Cardiac septum (tissue), 1 donor: ENCODE data around the gene CPHXL. TPM values are rescaled to one million over a fixed set of nuclear protein-coding genes. Genes with fewer than 3 reads are reported as not detected.

Experiments used
- DNase-seq: peaks from one replicate; pipeline ENCODE4 v3.0.0-alpha.2; 2020; ENCODE audit warnings: low spot score
- intact Hi-C: fragments of 100-400 bp; cut with DNase I; formaldehyde crosslinking; loops from one replicate; pipeline ENCODE4 v1.14.0; 2022
- long read RNA-seq: library from polyadenylated mRNA; unstranded; transcript quantifications from one replicate; pipeline ENCODE4 v2.0.0, GENCODE V29; 2021
- total RNA-seq: library from RNA; stranded (reverse); fragmentation: NEBNext Ultra II Directional; extraction: Animal tissue kit (Norgen Biotek cat#: 25700); gene quantifications from one replicate; pipeline ENCODE4 v1.2.1, GENCODE V29; 2021
- donor health status: DM: no; HTN: no; CAD: no.

Gene CPHXL
- total RNA-seq, result not detected
- long read RNA-seq, result 0 reads

DNA sequence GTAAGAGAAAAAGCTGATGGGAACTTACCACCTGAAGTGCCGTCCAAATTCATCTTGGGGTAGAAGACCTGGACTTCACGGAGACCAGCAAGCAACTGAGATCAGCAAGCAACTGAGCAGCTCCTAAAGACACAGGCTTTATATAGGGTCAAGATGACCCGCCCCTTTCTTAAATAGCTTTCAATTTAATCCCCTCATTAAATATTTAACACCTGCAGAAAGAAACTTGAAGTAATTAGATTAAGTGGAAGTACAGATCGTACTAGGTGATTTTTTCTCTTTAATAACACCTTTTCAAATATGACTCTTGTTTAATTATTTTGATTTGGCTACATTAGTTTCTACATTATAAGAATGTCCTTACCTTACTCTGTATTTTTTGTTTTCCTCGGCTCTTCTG lies at the start of gene CPHXL:
CPHXL (minus strand) TSS at position 101 of the 400 bp plus-strand sequence; CDS start at position 53, 48 bp downstream.
- DNase-seq, result no peak
- intact Hi-C loops, result no loop called here

DNA sequence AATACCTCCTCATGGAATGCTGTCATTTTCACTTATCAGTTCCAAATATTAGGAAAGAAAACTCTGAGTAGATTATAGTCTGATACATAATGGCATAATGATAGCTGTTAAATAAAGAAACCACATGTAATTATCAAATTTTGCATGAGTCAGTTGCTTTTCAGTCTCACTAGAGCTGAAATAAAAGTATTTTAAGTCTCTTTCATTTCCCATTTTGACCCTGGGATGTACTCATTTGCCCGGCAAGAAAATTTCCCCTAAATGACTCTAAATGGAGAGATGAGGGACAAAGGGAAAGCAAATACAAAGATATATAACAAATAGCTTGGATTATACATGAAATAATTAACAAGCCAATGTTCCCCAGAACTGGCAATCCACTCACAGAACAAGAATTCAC lies 47.9 kb upstream of the CPHXL start:
- DNase-seq, result no peak

DNA sequence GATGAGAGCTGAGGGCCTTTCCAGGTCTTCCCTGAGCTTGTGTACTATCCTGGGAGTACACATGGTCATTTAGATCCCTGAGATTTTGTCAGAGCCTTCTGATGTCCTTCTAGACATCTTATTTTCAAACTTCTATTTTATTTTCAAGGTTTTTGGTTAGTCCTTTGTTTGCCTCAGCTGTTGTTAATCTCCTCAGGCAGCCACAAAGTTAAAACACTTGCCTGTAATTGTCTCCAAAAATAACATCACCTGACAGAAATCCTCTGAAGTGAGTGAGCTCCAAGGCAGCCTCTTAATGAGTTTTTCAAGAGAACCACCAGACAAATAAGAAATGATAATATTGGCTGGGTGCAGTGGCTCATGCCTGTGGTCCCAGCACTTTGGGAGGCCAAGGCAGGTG lies 43.8 kb upstream of the CPHXL start:
- intact Hi-C loops, result no loop called here
- no peak for DNase-seq

More for the DNA sequence above, 47.9 kb upstream of the CPHXL start:
- intact Hi-C loops, result no loop called here

DNA sequence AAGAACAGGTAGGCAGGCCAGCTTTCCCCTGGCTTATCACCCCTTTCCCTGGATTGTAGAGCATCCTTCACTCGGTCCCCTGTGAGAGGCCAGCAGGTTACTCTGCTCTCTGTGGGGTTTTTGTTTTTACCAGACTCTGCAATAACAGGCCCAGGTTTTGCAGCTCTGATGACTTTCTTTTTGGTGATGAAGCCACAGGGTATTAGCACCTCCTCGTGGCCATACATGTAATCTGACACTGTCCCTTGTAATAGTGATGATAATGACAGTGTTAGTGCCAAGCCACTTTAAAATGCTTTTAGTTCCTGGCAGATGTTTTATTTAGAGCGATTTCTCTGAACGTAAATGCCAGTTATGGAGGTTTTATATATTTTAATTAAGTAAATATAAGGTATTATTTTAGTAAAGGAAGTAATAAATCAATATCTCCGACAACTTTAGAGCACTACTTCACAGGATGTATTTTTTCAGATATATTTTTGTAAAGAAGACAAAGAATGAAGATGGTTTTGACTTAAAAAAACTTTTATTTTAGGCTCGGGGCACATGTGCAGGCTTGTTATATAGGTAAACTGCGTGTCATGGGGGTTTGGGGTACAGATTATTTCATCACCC lies 38.0 kb upstream of the CPHXL start:
- no peak for DNase-seq

DNA sequence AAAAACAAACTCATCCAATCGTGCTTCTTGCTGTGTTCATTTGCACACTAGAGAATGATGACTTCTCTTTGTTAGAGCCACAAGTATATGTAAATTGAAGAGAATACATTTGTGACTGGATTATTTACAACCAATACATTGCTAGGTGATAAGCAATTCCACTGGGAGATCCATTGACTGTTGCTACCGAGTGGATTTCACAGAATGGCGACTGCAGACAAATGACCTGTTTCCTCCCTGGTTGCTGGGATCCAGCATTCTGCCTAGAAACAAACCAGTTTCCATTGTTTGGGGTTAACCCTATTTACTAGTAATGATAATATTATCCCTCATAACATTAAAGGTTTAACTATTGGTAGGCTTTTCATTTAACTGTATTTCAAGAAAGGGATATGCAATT lies 36.9 kb upstream of the CPHXL start:
- intact Hi-C loops, result loop anchor here (5.0 to 10.0 kb wide), 3 partner anchors 116 to 568 kb away; partner anchors contain the start of genes KARS1 and TERF2IP
- DNase-seq, result no peak

More for the DNA sequence above, 38.0 kb upstream of the CPHXL start:
- intact Hi-C loops, result loop anchor here (5.0 to 10.0 kb wide), 3 partner anchors 117 to 569 kb away; partner anchors contain the start of genes KARS1 and TERF2IP

DNA sequence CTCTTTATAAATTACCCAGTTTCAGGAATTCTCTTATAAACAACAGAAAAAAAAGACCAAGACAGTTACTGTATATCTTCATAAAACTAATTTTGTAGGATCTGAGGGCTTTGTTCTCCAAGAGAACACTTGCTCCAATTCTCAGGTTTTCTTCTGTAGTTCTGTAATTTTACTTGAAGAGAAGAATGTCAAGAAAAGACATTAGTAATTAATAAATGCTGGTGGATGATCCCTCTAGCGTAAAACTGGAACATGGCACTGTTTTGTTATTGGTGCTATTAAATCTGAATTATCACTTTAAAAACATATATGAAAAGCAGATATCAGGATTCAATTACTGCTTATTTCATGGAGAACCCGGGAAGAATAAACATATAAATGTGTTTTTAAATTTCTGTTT lies 36.5 kb upstream of the CPHXL start:
- no peak for DNase-seq
- intact Hi-C loops, result loop anchor here (5.0 to 10.0 kb wide), 3 partner anchors 115 to 568 kb away; partner anchors contain the start of genes KARS1 and TERF2IP

DNA sequence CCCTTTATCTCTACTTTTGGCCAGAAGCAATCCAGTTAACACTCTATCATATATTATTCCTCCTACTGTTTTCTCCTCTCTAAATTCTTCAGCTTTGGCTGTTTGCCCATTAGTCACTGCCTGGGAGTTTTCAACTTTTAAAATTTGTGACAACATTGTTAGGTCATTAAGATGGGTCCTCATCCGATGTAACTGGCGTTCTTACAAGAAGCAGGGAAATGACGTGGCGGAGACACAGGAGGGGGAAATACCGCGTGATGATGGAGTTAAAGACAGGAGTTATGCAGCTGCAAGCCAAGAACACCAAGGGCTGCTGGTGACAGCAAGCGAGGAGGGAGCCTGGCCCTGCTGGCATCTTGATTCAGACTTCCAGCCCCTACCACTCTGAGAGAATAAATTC lies 34.8 kb upstream of the CPHXL start:
- no peak for DNase-seq
- intact Hi-C loops, result loop anchor here (5.0 to 10.0 kb wide), 3 partner anchors 114 to 566 kb away; partner anchors contain the start of genes KARS1 and TERF2IP

DNA sequence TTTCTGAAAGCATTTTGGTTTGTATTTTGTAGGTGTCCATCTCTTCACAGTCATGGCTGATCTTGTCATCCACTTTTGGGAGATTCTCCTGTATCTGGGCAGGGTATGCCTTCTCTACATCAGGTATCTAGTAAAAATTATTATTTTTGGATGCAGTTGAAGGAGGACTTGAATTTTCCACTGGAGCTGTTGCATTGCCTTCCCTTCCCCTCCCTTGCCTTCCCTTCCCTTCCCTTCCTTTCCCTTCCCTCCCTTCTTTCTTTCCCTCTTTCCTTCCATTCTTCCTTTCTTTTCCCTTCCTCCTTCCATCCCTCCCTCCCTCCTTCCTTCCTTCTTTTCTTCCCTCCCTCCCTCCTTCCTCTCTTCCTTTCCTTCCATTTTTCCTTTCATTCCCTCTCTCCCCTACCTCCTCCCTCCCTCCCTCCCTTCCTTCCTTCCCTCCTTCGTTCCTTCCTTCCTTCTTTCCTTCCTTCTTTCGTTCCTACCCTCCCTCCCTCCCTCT lies 33.8 kb upstream of the CPHXL start:
- intact Hi-C loops, result loop anchor here (5.0 to 10.0 kb wide), 3 partner anchors 113 to 565 kb away; partner anchors contain the start of genes KARS1 and TERF2IP
- DNase-seq, result no peak

DNA sequence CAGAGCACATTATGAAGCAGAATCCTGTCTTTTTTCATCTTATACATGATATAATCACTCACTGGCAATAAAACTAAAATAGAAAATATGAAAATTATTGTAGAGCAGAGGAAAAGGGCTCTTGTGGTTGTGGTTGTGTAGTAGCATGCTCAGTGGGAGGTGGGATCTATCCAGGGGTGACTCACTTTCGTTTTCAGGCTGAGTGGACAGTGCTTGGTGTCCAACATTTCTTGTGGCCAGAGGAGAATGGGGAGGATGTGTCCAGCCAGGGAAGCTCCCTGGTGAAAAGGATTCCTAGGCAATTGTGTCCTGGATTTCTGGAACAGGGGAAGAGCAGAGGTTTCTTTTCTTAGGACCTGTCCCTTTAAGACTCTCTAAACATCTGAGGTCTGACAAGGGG lies 31.9 kb upstream of the CPHXL start:
- no peak for DNase-seq
- intact Hi-C loops, result no loop called here

DNA sequence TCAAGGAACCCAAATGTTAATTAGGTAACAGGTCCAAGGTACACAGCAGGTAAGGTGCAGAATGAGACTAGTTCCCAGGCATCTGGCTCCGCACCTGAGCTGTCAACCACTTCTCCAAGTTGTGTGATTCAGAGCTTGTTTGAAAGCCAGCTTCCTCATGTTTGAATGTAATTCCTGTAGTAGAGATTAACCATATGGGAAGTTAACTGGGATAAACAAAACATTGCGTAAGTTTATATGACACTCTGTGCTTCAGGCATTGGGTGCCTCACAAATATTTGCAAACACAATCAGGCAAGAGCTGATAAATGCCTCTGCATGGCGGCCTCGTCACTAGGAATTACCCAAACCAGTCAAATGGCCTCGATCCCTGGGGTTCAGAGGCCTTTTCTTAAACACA lies 27.9 kb upstream of the CPHXL start:
- intact Hi-C loops, result no loop called here
- DNase-seq, result no peak

DNA sequence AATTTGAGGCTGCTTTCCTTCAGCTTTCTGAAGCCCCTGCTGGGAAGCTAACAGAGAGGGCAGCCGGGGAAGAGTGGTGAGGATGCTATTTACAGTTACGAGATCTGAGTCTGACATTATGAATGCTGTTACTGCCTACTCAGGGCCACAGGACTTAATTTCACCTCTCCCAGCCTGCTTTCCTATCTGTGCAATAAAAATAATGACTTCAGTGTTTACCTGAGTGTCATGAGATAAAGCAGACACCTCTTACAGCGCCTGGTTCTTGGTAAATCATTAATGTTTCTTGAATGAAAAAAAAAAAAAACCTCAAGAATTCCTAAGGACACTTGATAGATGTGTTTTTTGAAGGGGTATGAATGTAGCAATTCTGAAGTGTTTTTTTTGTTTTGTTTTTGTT lies 24.2 kb upstream of the CPHXL start:
- DNase-seq, result no peak
- intact Hi-C loops, result no loop called here

DNA sequence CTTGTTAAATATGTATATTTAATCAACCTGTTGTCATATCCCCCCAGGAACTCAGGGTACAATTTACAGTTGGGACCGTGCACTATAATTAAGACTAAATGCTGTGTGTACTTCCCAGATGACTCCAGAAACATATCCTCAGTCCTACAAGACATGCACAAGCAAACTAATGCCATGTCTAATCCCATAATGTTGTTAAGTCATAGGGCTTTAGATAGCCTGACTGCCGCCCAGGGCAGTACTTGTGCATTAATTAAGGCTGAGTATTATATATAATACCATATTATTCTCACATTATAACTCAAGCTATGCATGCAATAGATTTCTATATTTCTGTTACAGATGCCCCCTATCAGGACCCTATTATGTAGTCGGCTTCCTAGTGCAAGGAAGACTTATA lies 20.1 kb upstream of the CPHXL start:
- no peak for DNase-seq
- intact Hi-C loops, result no loop called here

DNA sequence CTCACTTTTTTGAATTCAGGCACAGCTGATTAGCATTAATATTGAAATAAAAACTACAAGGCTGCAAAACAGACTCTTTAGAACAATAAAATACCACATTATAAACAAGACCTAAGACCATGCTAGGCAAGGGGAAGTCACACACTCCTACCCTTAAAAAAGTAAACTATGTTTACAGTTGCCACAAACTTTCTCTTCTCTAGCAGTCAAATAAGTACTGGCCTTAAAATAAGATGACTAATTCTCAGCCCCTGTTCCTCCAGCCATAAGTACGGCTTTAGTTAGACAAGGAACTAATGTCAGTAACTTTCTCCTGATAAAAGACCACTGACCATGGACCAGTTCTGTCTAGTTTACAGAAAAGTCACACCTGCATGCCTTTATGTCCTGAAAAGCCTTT lies 19.5 kb upstream of the CPHXL start:
- DNase-seq, result no peak
- intact Hi-C loops, result no loop called here

DNA sequence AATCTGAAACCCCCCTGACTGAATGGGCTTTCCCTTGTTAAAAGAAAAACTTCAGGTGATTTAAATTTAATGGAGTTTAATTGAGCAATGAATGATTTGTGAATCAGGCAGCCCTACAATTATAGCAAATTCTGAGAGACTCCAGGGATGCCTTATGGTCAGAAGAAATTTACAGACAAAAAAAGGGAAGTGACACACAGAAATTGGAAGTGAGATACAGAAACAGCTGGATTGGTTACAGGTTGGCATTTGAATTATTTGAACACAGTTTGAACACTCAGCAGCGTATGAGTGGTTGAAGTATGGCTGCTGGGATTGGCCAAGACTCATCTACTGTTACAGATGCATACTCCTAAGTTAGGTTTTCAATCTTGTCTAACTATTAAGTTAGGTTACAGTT lies 19.0 kb upstream of the CPHXL start:
- intact Hi-C loops, result no loop called here
- DNase-seq, result no peak

DNA sequence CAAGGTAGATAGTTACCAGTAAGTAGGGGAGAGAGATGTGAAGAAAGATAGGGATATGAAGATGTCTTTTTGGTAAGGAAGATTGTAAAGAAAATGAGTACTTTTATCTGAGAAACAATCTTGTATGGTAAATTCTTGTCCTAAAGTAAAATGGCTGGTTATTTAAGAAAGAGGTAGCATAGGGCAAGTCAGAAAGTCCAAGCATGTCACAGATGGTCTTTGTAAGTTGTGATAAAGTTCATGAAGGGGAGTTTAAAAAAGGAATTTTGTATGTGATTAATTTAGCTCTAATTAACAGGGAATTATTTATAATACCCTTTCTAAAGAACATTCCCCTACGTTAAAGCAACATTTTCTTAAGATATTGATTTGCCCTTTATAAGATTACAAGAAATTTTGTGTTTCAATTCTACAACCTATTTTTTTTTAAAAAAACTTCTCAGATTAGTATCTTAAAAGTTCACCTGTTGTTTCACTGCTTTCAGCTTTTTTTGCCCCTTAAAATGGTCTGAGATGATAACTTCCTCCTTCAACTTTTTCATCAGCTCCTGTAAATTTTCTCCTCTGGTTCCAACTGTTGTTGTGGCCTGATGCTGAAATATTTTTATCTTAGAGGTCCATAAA lies 16.2 kb upstream of the CPHXL start:
- no peak for DNase-seq
- intact Hi-C loops, result no loop called here

DNA sequence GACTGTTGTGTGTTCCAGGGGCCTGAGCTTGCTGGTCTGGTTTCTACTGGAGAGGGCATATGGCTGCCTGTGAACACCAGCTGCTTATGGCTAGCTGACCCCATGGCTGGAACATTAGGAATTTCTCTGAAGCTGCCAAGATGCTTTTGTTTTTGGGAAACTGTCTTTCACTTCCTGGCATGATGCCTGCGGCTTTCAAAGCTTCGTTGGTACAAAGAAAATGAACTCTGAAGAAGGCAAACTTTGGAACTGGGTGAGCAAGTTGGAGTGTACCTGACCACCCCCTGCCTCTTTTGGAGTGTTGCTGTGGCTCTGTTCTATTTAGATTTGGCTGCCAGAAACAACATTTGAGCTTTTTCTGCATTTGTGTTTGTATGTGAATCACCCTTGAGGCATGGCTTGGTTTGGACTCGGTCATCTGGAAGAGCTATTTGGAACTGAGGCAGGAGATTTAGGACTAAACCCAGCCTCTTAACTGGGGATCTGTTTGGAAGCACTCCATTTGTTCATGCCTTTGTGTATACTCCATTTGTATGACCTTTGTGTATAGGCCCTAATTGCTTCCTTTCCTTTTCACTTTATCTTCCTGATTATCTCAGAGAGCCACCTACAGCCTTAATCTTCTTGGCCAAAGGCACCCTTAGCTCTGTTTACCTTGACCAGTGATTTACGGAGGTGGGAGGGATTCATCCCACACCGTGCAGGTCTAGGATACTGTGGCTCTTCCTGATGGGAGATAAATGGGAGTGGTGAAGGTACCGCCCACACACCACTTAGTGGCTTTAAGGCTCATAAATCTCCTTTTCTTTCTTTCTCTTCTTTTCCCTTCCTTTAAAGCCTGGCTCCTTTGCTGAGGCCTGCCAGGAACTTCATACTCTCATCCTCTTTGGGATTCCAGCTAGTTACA lies 7.3 kb upstream of the CPHXL start:
- intact Hi-C loops, result no loop called here
- no peak for DNase-seq

DNA sequence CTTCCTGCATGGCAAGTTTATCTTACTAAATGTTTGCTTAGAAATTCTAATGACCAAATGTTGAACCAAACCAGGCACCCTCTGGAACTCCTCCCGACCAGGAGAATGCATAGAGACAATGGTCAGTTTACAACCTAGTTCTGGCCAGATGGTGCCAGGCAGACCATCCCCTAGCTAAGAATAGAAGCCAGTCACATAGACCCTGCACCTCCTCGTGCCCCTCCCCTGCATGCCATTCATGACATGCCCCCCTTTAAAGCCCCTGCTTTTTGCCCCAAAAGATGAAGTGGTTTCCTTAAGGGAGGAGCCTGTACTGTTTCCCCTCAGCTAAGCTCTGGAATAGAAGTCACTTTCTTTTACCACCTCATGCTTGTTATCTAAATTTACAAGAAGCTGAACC lies 6.6 kb upstream of the CPHXL start:
- no peak for DNase-seq
- intact Hi-C loops, result no loop called here

DNA sequence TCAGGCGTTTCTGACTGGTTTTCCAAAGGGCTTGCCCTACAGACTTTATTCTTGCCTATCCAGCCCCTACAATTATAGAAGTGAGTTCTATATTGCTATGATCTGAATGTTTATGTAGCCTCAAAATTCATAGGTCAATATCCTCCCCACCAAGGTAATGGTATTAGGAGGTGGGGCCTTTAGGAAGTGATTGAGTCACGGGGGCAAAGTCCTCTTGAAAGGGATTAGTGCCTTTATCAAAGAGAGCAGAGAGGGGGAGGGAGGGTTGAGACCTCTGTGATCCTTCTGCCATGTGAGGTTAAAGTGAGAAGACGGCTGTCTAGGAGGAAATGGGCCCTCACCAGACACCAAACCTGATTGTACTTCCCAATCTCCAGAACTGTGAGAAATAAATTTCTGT lies 931 bp upstream of the CPHXL start:
- intact Hi-C loops, result no loop called here

DNA sequence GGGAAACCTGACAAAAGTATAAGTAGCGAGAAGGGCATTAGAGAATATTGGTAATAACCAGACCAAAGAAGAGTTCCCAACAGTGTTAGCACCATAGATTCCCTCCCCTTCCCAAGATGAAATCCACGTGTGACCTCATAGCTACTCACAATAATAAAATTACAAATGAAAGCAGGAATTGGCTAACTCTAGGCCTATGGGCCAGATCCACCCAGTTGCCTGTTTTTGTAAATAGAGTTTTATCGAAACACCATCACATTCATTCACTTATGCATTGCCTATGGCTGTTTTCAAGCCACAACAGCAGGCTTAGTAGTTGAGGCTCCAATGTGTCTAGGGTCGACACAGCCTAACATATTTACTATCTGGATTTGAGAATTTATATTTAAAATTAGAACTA lies 7.8 kb downstream of the CPHXL start:
- DNase-seq, result no peak
- intact Hi-C loops, result loop anchor here (10.0 kb wide), 1 partner anchor 64 kb away; no protein-coding TSS in a partner anchor

More for the DNA sequence above, 931 bp upstream of the CPHXL start:
- no peak for DNase-seq

DNA sequence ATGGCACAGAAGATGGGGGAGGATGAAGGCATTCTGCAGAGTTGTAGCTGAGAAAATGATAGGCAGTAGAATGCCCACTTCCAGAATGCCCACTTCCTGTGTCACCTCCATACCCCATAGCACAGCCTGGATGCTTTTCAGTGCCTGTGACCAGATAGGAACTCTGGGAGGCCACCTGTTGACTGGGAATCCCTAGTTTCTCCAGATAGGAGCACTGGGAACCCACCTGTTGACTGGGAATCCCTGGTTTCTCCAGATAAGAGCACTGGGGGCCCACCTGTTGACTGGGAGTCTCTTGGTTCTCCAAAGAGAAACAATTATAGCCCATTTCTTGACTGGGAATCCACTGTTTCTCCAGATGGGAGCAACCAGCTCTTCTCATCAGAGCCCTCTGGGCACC lies 11.6 kb downstream of the CPHXL start:
- no peak for DNase-seq
- intact Hi-C loops, result loop anchor here (10.0 kb wide), 1 partner anchor 60 kb away; no protein-coding TSS in a partner anchor
